Astrocyte of the cerebellum (primary cell): ENCODE measurements around the gene CCL26.
"Not testable (repeated sequence)": the region's sequence is repeated elsewhere in the genome, so short reads cannot be mapped to it uniquely, and the experiment has no call there.

ENCODE experiments used
- DNase-seq: peaks from one replicate; pipeline ENCODE4 v3.0.0-alpha.2; 2011; ENCODE audit warnings: low read depth
- H3K4me3 ChIP-seq: 2 replicates; pipeline ENCODE4 v1.5.1; 2011; ENCODE audit warnings: mild to moderate bottlenecking, low read depth, low read length, moderate library complexity
- CTCF ChIP-seq: IDR thresholded peaks from 2 replicates; pipeline ENCODE4 v1.5.1; 2012; ENCODE audit warnings: low read length, low read depth, moderate library complexity, mild to moderate bottlenecking; ENCODE audit errors: missing control alignments
- in situ Hi-C: cut with HindIII; loops from 2 replicates; pipeline ENCODE4 v1.10.0; 2017; ENCODE audit warnings: low sequenced_read_pairs

The CCL26 gene

GRCh38 chr7:75722373-75722772, 49.6 kb downstream of the CCL26 start:
- TF ChIP-seq CTCF = no peak
- in situ Hi-C loops = no loop called here
- H3K4me3 ChIP-seq = no peak overlapping the region
- DNase-seq = no peak

GRCh38 chr7:75721922-75722321, 50.1 kb downstream of the CCL26 start:
- DNase-seq, H3K4me3 ChIP-seq, in situ Hi-C loops: not testable (repeated sequence)

GRCh38 chr7:75721426-75721825, 50.6 kb downstream of the CCL26 start:
- no peak for DNase-seq
- no peak overlapping the region for H3K4me3 ChIP-seq
- in situ Hi-C loops = no loop called here
- TF ChIP-seq CTCF = no peak

- no peak for DNase-seq
- no peak overlapping the region for H3K4me3 ChIP-seq
- in situ Hi-C loops = no loop called here
- no peak for TF ChIP-seq CTCF
Measured at GRCh38 chr7:75719626-75720025, 52.4 kb downstream of the CCL26 start.
